OCI-LY7 (cell line): ENCODE data around the gene ZNF148. TPM values are rescaled to one million over a fixed set of nuclear protein-coding genes. Genes with fewer than 3 reads are reported as not detected.

Source experiments
- BruUV-seq: library from RNA; stranded (reverse); fragments of 400-500 nt; replicated peaks from 2 replicates; lab custom pipeline; 2021; lab: Mats Ljungman, UMichigan
- CTCF ChIA-PET: fragments of 300-600 bp; sonication (Branson Sonifier 250); formaldehyde crosslinking; loops from one replicate; lab custom pipeline; 2022; ENCODE audit warnings: antibody characterized with exemption; ENCODE audit not compliant: unreplicated experiment; lab: Charles Lee
- POLR2A ChIA-PET: fragments of 300-600 bp; sonication (Branson Sonifier 250); formaldehyde crosslinking; loops from one replicate; lab custom pipeline; 2022; ENCODE audit warnings: antibody characterized with exemption; lab: Charles Lee
- DNase-seq: peaks from one replicate; pipeline ENCODE4 v3.0.0-alpha.2; 2015; ENCODE audit warnings: low spot score
- H2AFZ ChIP-seq: fragments of 200-600 bp; sonication (generic), shearing (Covaris generic); 2 replicates; pipeline ENCODE4 v1.6.1; 2014; ENCODE audit warnings: mild to moderate bottlenecking, antibody characterized with exemption, low read length, moderate library complexity
- H3K27ac ChIP-seq: fragments of 200-600 bp; sonication (generic); 2 replicates; pipeline ENCODE4 v1.5.1; 2014; ENCODE audit warnings: mixed run types, low read depth, mild to moderate bottlenecking, moderate library complexity, low read length, inconsistent platforms; ENCODE audit not compliant: poor library complexity, severe bottlenecking
- H3K36me3 ChIP-seq: fragments of 200-600 bp; sonication (generic); 2 replicates; pipeline ENCODE4 v1.6.1; 2014; ENCODE audit warnings: mild to moderate bottlenecking, antibody characterized with exemption, low read length, moderate library complexity, mixed read lengths; ENCODE audit not compliant: insufficient read depth
- H3K4me1 ChIP-seq: fragments of 200-600 bp; sonication (generic); 2 replicates; pipeline ENCODE4 v1.5.1; 2014; ENCODE audit warnings: mild to moderate bottlenecking, low read length; ENCODE audit not compliant: insufficient read depth, poor library complexity, severe bottlenecking
- H3K4me2 ChIP-seq: fragments of 200-600 bp; sonication (generic); 2 replicates; pipeline ENCODE4 v1.6.1; 2014; ENCODE audit warnings: mild to moderate bottlenecking, low read length
- H3K4me3 ChIP-seq: fragments of 200-600 bp; sonication (generic); 2 replicates; pipeline ENCODE4 v1.5.1; 2014; ENCODE audit warnings: mild to moderate bottlenecking, low read depth, low read length; ENCODE audit not compliant: poor library complexity, severe bottlenecking
- H3K79me2 ChIP-seq: fragments of 200-600 bp; sonication (generic); 2 replicates; pipeline ENCODE4 v1.6.1; 2016; ENCODE audit warnings: low read depth, mild to moderate bottlenecking, low read length, moderate library complexity, mixed read lengths; ENCODE audit not compliant: insufficient read depth
- H3K9me2 ChIP-seq: fragments of 200-600 bp; sonication (generic); 2 replicates; pipeline ENCODE4 v1.6.1; 2016; ENCODE audit warnings: mild to moderate bottlenecking, low read length, mixed read lengths; ENCODE audit not compliant: insufficient read depth
- H3K9me3 ChIP-seq: fragments of 200-600 bp; sonication (generic); 2 replicates; pipeline ENCODE4 v1.6.1; 2014; ENCODE audit warnings: mild to moderate bottlenecking, mixed run types, low read length, mixed read lengths
- H4K20me1 ChIP-seq: fragments of 200-600 bp; sonication (generic); 2 replicates; pipeline ENCODE4 v1.6.1; 2014; ENCODE audit warnings: mild to moderate bottlenecking, antibody characterized with exemption, low read length, moderate library complexity, mixed read lengths; ENCODE audit not compliant: insufficient read depth
- EZH2phosphoT487 ChIP-seq: fragments of 200-600 bp; sonication (generic); IDR thresholded peaks from 2 replicates; pipeline ENCODE4 v1.6.1; 2018; ENCODE audit warnings: low read depth, borderline replicate concordance, mild to moderate bottlenecking, mixed run types, antibody characterized with exemption, low read length, moderate library complexity, mixed read lengths
- intact Hi-C: fragments of 100-400 bp; cut with micrococcal nuclease; formaldehyde crosslinking; loops from one replicate; pipeline ENCODE4 v1.10.0; 2022; ENCODE audit not compliant: unreplicated experiment
- total RNA-seq, 2 experiments: library from RNA; depleted of rRNA in 1 of 2; stranded (reverse); fragments of >200 nt in 1 of 2; shearing (Covaris generic) in 1 of 2; gene quantifications; 2 replicates each; pipeline ENCODE4 v1.2.3, GENCODE V29; 2014 to 2022
- TF ChIP-seq, protein P1 (sequence below): fragments of 200-600 bp; sonication (generic); conservative IDR thresholded peaks from 2 replicates; pipeline ENCODE4 v1.5.1; 2014; ENCODE audit warnings: mild to moderate bottlenecking, antibody characterized with exemption, low read length, moderate library complexity, mixed read lengths

ZNF148 gene
- total RNA-seq, 2 experiments from 2014 or later, result 19.8 to 35.4 TPM

DNA sequence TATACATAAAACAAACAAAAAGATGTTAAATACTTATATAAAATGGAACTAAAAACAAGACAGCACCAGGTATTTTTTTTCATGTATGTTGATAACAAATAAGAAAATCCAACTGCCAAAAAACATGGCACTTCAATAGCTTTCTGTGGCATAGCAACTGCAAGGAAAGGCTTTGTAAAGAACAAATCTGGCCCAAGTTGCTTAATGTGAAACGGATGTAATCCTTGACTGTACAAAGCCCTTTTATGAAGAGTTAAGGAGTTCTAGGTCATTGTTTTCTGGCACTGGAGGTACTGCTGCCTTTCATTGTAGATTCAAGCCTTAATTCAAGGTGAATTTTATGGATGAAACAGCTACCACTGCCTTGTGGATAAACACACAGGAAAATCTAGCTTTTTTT, 93.7 kb downstream of the ZNF148 start:
- BruUV-seq, result no TSS peak
- Histone ChIP-seq H4K20me1 (no peaks in the 10 kb centered on the region), H3K9me3 (no peaks in the 10 kb centered on the region), H3K4me2 (no peak overlapping the region), H3K4me1 (no peaks in the 10 kb centered on the region), H3K4me3 (no peak overlapping the region), H2AFZ (no peak overlapping the region), H3K27ac (no peak overlapping the region), H3K9me2 (no peaks in the 10 kb centered on the region), H3K36me3 (peaks cover 35% of the 10 kb centered on the region), H3K79me2 (peaks cover 3% of the 10 kb centered on the region; the same call in 1 of the 2 replicates)
- ChIA-PET POLR2A (no interaction called here), CTCF (no interaction called here)
- DNase-seq, result no peak
- TF ChIP-seq EZH2phosphoT487, result no peak
- TF ChIP-seq, protein P1, sequence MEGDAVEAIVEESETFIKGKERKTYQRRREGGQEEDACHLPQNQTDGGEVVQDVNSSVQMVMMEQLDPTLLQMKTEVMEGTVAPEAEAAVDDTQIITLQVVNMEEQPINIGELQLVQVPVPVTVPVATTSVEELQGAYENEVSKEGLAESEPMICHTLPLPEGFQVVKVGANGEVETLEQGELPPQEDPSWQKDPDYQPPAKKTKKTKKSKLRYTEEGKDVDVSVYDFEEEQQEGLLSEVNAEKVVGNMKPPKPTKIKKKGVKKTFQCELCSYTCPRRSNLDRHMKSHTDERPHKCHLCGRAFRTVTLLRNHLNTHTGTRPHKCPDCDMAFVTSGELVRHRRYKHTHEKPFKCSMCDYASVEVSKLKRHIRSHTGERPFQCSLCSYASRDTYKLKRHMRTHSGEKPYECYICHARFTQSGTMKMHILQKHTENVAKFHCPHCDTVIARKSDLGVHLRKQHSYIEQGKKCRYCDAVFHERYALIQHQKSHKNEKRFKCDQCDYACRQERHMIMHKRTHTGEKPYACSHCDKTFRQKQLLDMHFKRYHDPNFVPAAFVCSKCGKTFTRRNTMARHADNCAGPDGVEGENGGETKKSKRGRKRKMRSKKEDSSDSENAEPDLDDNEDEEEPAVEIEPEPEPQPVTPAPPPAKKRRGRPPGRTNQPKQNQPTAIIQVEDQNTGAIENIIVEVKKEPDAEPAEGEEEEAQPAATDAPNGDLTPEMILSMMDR, result no peak
- intact Hi-C loops, result no loop called here

DNA sequence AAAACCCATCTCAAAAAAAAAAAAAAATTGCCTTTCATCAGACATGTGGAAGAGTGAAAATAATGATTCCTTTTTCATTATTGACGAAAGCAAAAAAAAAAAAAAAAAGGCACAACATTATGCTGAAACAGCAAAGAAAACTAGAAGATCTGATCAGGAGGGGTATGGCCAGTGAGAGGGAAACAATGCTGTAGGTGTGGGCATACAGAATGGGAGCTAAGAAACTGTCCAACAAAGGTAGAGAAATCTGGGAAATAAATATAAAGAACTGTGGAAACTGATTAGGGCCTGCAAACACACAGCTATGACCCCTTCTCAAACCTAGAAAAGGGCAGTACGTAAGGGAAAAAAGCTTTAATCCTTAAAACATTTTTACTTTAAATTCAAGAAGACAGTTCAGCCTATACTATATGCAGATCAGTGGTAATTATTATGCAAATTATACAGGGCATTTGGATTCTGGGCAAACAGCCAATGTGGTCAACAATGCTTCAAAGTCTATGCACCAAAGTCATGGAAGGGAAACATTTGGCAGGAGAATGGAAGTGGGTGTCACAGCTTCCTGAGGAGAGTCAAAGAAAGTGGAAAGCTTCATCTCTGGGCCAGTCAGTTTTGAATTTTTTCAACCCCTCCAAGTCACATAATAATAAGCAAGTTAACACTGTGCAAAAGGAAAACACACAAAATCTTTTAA, 94.3 kb downstream of the ZNF148 start:
- H3K9me3 ChIP-seq, result no peaks in the 10 kb centered on the region
- H3K79me2 ChIP-seq, result peaks cover 2% of the 10 kb centered on the region; the same call in 1 of the 2 replicates
- no peaks in the 10 kb centered on the region for H3K4me1 ChIP-seq
- CTCF ChIA-PET, result no interaction called here
- H4K20me1 ChIP-seq, result no peaks in the 10 kb centered on the region
- intact Hi-C loops, result no loop called here
- H3K4me2 ChIP-seq, result no peak overlapping the region
- TF ChIP-seq, protein P1, result no peak
- no peak for TF ChIP-seq EZH2phosphoT487
- BruUV-seq, result no TSS peak
- no peak overlapping the region for H2AFZ ChIP-seq
- no peak for DNase-seq
- peaks cover 32% of the 10 kb centered on the region for H3K36me3 ChIP-seq
- POLR2A ChIA-PET, result interaction anchor here (0.7 kb wide), 2 partner anchors 131 to 1266 kb away, joined by 3 to 5 read pairs; no protein-coding TSS in a partner anchor
- no peak overlapping the region for H3K27ac ChIP-seq
- H3K9me2 ChIP-seq, result no peaks in the 10 kb centered on the region
- H3K4me3 ChIP-seq, result no peak overlapping the region

DNA sequence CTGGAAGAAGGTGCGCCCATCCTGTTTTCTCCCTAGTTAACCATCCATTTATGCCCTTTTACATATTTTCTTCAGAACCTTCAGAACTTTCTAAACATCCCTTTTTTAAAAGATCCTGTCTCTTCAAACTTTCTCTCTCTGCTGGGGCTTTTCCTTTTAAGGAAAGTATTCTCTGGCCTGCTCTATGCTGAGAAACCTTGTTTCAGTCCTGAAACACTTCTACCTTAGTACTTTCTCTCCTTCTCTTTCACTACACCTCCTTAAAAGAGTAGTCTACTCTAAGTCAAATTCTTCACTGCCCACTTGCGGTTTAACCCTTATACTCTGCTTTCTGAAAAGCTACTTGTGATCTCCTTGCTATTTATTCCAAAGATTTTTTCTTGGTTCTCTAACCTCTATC, 97.0 kb downstream of the ZNF148 start:
- Histone ChIP-seq H3K4me3 (no peak overlapping the region), H3K36me3 (peaks cover 25% of the 10 kb centered on the region), H3K79me2 (no peaks in the 10 kb centered on the region), H3K4me2 (no peak overlapping the region), H4K20me1 (no peaks in the 10 kb centered on the region), H3K9me3 (no peaks in the 10 kb centered on the region), H2AFZ (no peak overlapping the region), H3K9me2 (no peaks in the 10 kb centered on the region), H3K4me1 (no peaks in the 10 kb centered on the region), H3K27ac (no peak overlapping the region)
- BruUV-seq, result no TSS peak
- TF ChIP-seq EZH2phosphoT487, result no peak
- TF ChIP-seq, protein P1, result no peak
- ChIA-PET CTCF (no interaction called here), POLR2A (interaction anchor here (1.1 kb wide), 1 partner anchor 14 kb away, joined by 5 read pairs; no protein-coding TSS in a partner anchor)
- intact Hi-C loops, result no loop called here
- no peak for DNase-seq
